ENCODE results near the gene TUBA8.

The TUBA8 gene

GRCh38 chr22:18079706-18080233 is 30.8 kb upstream of the TUBA8 start:
- no peak for TF ChIP-seq ESRRG (CRISPR knock-in tag; IDR thresholded peaks at IDR 0.05)
- TF ChIP-seq ARNTL (CRISPR knock-in tag; IDR thresholded peaks at IDR 0.05; ENCODE audit: borderline replicate concordance, low read depth): no peak
- no peak for TF ChIP-seq OSR1 (CRISPR knock-in tag; IDR thresholded peaks at IDR 0.05)
- ATAC-seq: no peak

DNA sequence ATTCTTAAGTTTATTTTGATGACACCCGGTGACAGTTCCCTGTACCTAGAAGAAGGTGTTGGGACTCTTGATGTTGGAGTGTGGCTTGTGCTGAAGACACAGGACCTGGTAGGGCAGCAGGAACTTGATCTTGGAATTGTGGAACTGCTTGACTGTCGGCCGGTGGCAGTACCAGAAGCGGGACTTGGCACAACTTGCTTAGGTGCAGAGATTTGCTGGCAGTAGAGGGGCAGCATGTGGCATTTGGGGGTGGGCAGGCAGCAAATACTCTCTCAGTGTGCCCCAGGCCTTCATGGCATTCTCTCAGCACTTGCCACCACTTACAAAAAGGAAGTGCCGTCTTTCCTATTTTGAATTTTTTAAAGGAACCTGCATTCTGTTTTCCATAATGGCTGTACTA is 29.2 kb upstream of the TUBA8 start:
- TF ChIP-seq OSR1 (CRISPR knock-in tag; IDR thresholded peaks at IDR 0.05): no peak
- TF ChIP-seq, protein P1, sequence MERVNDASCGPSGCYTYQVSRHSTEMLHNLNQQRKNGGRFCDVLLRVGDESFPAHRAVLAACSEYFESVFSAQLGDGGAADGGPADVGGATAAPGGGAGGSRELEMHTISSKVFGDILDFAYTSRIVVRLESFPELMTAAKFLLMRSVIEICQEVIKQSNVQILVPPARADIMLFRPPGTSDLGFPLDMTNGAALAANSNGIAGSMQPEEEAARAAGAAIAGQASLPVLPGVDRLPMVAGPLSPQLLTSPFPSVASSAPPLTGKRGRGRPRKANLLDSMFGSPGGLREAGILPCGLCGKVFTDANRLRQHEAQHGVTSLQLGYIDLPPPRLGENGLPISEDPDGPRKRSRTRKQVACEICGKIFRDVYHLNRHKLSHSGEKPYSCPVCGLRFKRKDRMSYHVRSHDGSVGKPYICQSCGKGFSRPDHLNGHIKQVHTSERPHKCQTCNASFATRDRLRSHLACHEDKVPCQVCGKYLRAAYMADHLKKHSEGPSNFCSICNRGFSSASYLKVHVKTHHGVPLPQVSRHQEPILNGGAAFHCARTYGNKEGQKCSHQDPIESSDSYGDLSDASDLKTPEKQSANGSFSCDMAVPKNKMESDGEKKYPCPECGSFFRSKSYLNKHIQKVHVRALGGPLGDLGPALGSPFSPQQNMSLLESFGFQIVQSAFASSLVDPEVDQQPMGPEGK (CRISPR knock-in tag; IDR thresholded peaks at IDR 0.05; ENCODE audit: borderline replicate concordance): no peak
- no peak for TF ChIP-seq PPARA (CRISPR knock-in tag; IDR thresholded peaks at IDR 0.05; ENCODE audit: borderline replicate concordance)
- TF ChIP-seq CSRNP3 (CRISPR knock-in tag; IDR thresholded peaks at IDR 0.05): no peak
- TF ChIP-seq ESRRG (CRISPR knock-in tag; IDR thresholded peaks at IDR 0.05): no peak
- TF ChIP-seq ZNF8 (CRISPR knock-in tag; IDR thresholded peaks at IDR 0.05): no peak
- TF ChIP-seq BACH2 (CRISPR knock-in tag; IDR thresholded peaks at IDR 0.05; ENCODE audit: borderline replicate concordance): no peak
- no peak for TF ChIP-seq ISL1 (CRISPR knock-in tag; IDR thresholded peaks at IDR 0.05)
- no peak for ATAC-seq

- TF ChIP-seq CSRNP3 (CRISPR knock-in tag; IDR thresholded peaks at IDR 0.05) (no peak), CREB5 (CRISPR knock-in tag; IDR thresholded peaks at IDR 0.05; ENCODE audit: low read depth) (no peak), TCF4 (CRISPR knock-in tag; IDR thresholded peaks at IDR 0.05; ENCODE audit: borderline replicate concordance) (no peak), ZC3H10 (CRISPR knock-in tag; IDR thresholded peaks at IDR 0.05) (no peak)
- TF ChIP-seq, protein P1 (CRISPR knock-in tag; IDR thresholded peaks at IDR 0.05; ENCODE audit: borderline replicate concordance): no peak
- no peak for ATAC-seq
Observed at GRCh38 chr22:18082467-18082866, 28.1 kb upstream of the TUBA8 start.

DNA sequence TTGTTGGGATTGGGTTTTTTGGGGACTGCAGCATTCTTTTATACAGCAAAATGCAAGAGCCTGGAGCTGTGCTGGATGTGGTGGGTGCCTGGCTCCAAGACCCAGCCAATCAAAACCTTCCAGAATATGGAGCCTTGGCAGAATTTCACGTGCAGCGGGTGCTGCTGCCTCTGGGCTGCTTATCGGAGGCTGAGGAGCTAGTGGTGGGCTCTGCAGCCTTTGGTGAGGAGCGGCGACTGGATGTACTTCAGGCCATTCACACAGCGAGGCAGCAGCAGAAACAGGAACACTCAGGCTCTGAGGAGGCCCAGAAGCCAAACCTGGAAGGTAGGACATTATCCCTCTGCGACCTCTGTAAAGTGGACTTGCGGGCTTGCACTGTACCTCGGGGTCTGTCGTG is 27.2 kb upstream of the TUBA8 start:
- no peak for TF ChIP-seq ESRRG (CRISPR knock-in tag; IDR thresholded peaks at IDR 0.05)
- TF ChIP-seq GLIS3 (CRISPR knock-in tag; IDR thresholded peaks at IDR 0.05): no peak
- no peak for TF ChIP-seq ZNF8 (CRISPR knock-in tag; IDR thresholded peaks at IDR 0.05)
- no peak for TF ChIP-seq CSRNP3 (CRISPR knock-in tag; IDR thresholded peaks at IDR 0.05)
- TF ChIP-seq, protein P1 (CRISPR knock-in tag; IDR thresholded peaks at IDR 0.05; ENCODE audit: borderline replicate concordance): no peak
- TF ChIP-seq RARB (CRISPR knock-in tag; IDR thresholded peaks at IDR 0.05): no peak
- TF ChIP-seq ZNF70 (CRISPR knock-in tag; IDR thresholded peaks at IDR 0.05): no peak
- TF ChIP-seq SNAI2 (CRISPR knock-in tag; IDR thresholded peaks at IDR 0.05): no peak
- TF ChIP-seq BACH2 (CRISPR knock-in tag; IDR thresholded peaks at IDR 0.05; ENCODE audit: borderline replicate concordance): no peak
- no peak for TF ChIP-seq CREB5 (CRISPR knock-in tag; IDR thresholded peaks at IDR 0.05; ENCODE audit: low read depth)
- ATAC-seq: no peak
